C4-2B (cell line): ENCODE measurements around the gene REN.

Source experiments
- ZFX ChIP-seq: fragments of 450-650 bp; IDR thresholded peaks from 2 replicates; pipeline ENCODE4 v1.6.1; 2017
- TF ChIP-seq, protein P1 (sequence below): fragments of 450-650 bp; conservative IDR thresholded peaks from 2 replicates; pipeline ENCODE4 v1.5.1; 2017; ENCODE audit warnings: mild to moderate bottlenecking

DNA sequence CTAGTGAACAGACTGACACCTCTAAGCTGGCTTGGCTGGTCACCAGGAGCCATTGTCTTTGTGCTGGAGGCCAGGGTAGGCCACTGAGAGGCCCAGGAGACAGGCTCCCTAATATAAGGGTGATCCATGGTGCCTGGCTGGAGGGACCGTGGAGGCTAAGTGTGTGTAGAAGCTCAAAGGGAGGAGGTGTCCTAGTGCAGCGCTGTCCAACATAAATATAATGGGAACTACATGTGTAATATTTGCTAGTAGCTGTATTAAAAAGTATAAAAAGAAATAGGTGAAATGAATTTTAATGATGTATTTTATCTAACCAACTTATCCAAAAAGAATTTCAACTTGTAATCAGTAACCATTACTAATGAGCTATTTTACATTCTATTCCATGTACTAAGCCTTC is 58.2 kb downstream of the REN start:
- TF ChIP-seq, protein P1, sequence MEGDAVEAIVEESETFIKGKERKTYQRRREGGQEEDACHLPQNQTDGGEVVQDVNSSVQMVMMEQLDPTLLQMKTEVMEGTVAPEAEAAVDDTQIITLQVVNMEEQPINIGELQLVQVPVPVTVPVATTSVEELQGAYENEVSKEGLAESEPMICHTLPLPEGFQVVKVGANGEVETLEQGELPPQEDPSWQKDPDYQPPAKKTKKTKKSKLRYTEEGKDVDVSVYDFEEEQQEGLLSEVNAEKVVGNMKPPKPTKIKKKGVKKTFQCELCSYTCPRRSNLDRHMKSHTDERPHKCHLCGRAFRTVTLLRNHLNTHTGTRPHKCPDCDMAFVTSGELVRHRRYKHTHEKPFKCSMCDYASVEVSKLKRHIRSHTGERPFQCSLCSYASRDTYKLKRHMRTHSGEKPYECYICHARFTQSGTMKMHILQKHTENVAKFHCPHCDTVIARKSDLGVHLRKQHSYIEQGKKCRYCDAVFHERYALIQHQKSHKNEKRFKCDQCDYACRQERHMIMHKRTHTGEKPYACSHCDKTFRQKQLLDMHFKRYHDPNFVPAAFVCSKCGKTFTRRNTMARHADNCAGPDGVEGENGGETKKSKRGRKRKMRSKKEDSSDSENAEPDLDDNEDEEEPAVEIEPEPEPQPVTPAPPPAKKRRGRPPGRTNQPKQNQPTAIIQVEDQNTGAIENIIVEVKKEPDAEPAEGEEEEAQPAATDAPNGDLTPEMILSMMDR: no peak
- TF ChIP-seq ZFX: no peak
